Measurements from ENCODE around the gene RASAL1. TPM values are rescaled to one million over a fixed set of nuclear protein-coding genes. Genes with fewer than 3 reads are reported as not detected.
A peak's percentile ranks its signal among the peaks of the same experiment; 100 is the strongest.

RASAL1 gene
- total RNA-seq, 1 experiment from 2014 or later = not detected

- H3K36me3 ChIP-seq (ENCODE audit: control insufficient read depth, insufficient read depth, low read length) = peaks cover 3% of the 10 kb centered on the region
- peaks cover 69% of the 10 kb centered on the region for H3K36me3 Mint-ChIP-seq (ENCODE audit: insufficient read depth, unreplicated experiment)
Observed at GRCh38 chr12:113180333-113180732, 44.8 kb upstream of the RASAL1 start.

DNA sequence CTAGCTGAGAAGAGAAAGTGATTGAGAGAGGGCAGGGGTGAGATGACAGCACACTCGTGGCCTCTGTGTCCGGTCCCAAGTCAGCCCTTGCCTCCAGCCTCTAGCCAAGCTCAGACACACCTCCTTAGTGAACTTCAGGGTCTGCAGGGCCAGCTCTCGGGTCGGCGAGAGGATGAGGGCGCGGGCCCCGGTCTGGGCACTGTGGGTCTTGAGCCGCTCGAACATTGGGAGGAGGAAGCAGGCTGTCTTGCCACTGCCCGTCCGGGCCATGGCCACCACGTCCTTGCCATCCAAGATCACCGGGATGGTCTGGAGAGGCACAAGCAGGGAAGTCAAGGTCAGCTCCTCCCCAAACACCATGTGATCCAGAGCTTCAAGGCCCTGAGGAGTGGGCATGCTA is 43.5 kb upstream of the RASAL1 start:
- H3K4me3 ChIP-seq (ENCODE audit: low read depth, low read length) = no peak overlapping the region
- CTCF ChIA-PET = no interaction called here
- Mint-ChIP-seq H3K4me3 (ENCODE audit: unreplicated experiment) (no peak overlapping the region), H3K4me1 (ENCODE audit: low read depth, unreplicated experiment) (no peaks in the 10 kb centered on the region), H3K36me3 (ENCODE audit: insufficient read depth, unreplicated experiment) (peaks cover 69% of the 10 kb centered on the region), H3K27me3 (ENCODE audit: insufficient read depth, unreplicated experiment) (no peaks in the 10 kb centered on the region), H3K27ac (ENCODE audit: unreplicated experiment) (no peak overlapping the region), H3K9me3 (ENCODE audit: unreplicated experiment) (no peaks in the 10 kb centered on the region)
- no peak for DNase-seq
- H3K4me1 ChIP-seq = no peaks in the 10 kb centered on the region
- TF ChIP-seq, protein P1, sequence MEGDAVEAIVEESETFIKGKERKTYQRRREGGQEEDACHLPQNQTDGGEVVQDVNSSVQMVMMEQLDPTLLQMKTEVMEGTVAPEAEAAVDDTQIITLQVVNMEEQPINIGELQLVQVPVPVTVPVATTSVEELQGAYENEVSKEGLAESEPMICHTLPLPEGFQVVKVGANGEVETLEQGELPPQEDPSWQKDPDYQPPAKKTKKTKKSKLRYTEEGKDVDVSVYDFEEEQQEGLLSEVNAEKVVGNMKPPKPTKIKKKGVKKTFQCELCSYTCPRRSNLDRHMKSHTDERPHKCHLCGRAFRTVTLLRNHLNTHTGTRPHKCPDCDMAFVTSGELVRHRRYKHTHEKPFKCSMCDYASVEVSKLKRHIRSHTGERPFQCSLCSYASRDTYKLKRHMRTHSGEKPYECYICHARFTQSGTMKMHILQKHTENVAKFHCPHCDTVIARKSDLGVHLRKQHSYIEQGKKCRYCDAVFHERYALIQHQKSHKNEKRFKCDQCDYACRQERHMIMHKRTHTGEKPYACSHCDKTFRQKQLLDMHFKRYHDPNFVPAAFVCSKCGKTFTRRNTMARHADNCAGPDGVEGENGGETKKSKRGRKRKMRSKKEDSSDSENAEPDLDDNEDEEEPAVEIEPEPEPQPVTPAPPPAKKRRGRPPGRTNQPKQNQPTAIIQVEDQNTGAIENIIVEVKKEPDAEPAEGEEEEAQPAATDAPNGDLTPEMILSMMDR (IDR thresholded peaks at IDR 0.05; ENCODE audit: insufficient read depth in 1 of 2, low read depth in 1 of 2, low read length in 1 of 2, severe bottlenecking in 1 of 2, unreplicated experiment in 1 of 2) = no peak
- peaks cover 3% of the 10 kb centered on the region for H3K36me3 ChIP-seq (ENCODE audit: control insufficient read depth, insufficient read depth, low read length)
- BruUV-seq (replicated peaks) = no TSS peak
- H3K9me3 ChIP-seq = no peaks in the 10 kb centered on the region
- no peaks in the 10 kb centered on the region for H3K27me3 ChIP-seq (replicated peaks; ENCODE audit: control insufficient read depth, insufficient read depth, low read length)
- intact Hi-C loops (cut with micrococcal nuclease; ENCODE audit: unreplicated experiment) = no loop called here
- POLR2A ChIA-PET = no interaction called here

More at GRCh38 chr12:113180333-113180732, 44.8 kb upstream of the RASAL1 start:
- TF ChIP-seq, protein P1 (IDR thresholded peaks at IDR 0.05; ENCODE audit: insufficient read depth in 1 of 2, low read depth in 1 of 2, low read length in 1 of 2, severe bottlenecking in 1 of 2, unreplicated experiment in 1 of 2) = no peak
- no peaks in the 10 kb centered on the region for H3K9me3 Mint-ChIP-seq (ENCODE audit: unreplicated experiment)
- no peaks in the 10 kb centered on the region for H3K4me1 Mint-ChIP-seq (ENCODE audit: low read depth, unreplicated experiment)
- no peaks in the 10 kb centered on the region for H3K27me3 Mint-ChIP-seq (ENCODE audit: insufficient read depth, unreplicated experiment)
- BruUV-seq (replicated peaks) = no TSS peak
- intact Hi-C loops (cut with micrococcal nuclease; ENCODE audit: unreplicated experiment) = no loop called here
- Histone ChIP-seq H3K9me3 (no peaks in the 10 kb centered on the region), H3K4me1 (no peaks in the 10 kb centered on the region), H3K27me3 (replicated peaks; ENCODE audit: control insufficient read depth, insufficient read depth, low read length) (no peaks in the 10 kb centered on the region), H3K4me3 (ENCODE audit: low read depth, low read length) (no peak overlapping the region)
- ChIA-PET CTCF (no interaction called here), POLR2A (no interaction called here)
- H3K4me3 Mint-ChIP-seq (ENCODE audit: unreplicated experiment) = no peak overlapping the region
- no peak for DNase-seq
- no peak overlapping the region for H3K27ac Mint-ChIP-seq (ENCODE audit: unreplicated experiment)

- peaks cover 84% of the 10 kb centered on the region for H3K36me3 Mint-ChIP-seq (ENCODE audit: insufficient read depth, unreplicated experiment)
- Histone ChIP-seq H3K36me3 (ENCODE audit: control insufficient read depth, insufficient read depth, low read length) (peaks cover 8% of the 10 kb centered on the region), H3K4me1 (no peaks in the 10 kb centered on the region), H3K27me3 (replicated peaks; ENCODE audit: control insufficient read depth, insufficient read depth, low read length) (no peaks in the 10 kb centered on the region), H3K9me3 (no peaks in the 10 kb centered on the region), H3K4me3 (ENCODE audit: low read depth, low read length) (no peak overlapping the region)
- no peaks in the 10 kb centered on the region for H3K9me3 Mint-ChIP-seq (ENCODE audit: unreplicated experiment)
- intact Hi-C loops (cut with micrococcal nuclease; ENCODE audit: unreplicated experiment) = loop anchor here (1.0 kb wide), 1 partner anchor 126 kb away; no protein-coding TSS in a partner anchor
- H3K27ac Mint-ChIP-seq (ENCODE audit: unreplicated experiment) = peak overlapping the region; percentile 48
- ChIA-PET POLR2A (no interaction called here), CTCF (interaction anchor here (0.6 to 1.2 kb wide), 7 partner anchors 10 to 182 kb away, joined by 3 to 15 read pairs (median 3); partner anchors contain the start of genes DDX54, RITA1 and SLC8B1)
- BruUV-seq (replicated peaks) = no TSS peak
- TF ChIP-seq, protein P1 (IDR thresholded peaks at IDR 0.05; ENCODE audit: insufficient read depth in 1 of 2, low read depth in 1 of 2, low read length in 1 of 2, severe bottlenecking in 1 of 2, unreplicated experiment in 1 of 2) = peak; percentile 91 to 96
- DNase-seq = peak; percentile 74 to 83
- H3K4me3 Mint-ChIP-seq (ENCODE audit: unreplicated experiment) = no peak overlapping the region
- H3K27me3 Mint-ChIP-seq (ENCODE audit: insufficient read depth, unreplicated experiment) = no peaks in the 10 kb centered on the region
- no peaks in the 10 kb centered on the region for H3K4me1 Mint-ChIP-seq (ENCODE audit: low read depth, unreplicated experiment)
Observed at GRCh38 chr12:113174461-113175384, 39.2 kb upstream of the RASAL1 start.

All from Caco-2 (cell line).